Mesenchymal stem cell (in vitro differentiated cells and primary cell): Measurements from ENCODE around the gene P3H2.

Experiments
- DNase-seq: peaks from one replicate; pipeline ENCODE4 v3.0.0-alpha.2; 2013
- H2AFZ ChIP-seq: one replicate; pipeline ENCODE4 v1.6.1; 2013; ENCODE audit warnings: low read depth, mild to moderate bottlenecking, control low read depth, inconsistent platforms, low read length, moderate library complexity
- H2AK5ac ChIP-seq: 2 replicates; pipeline ENCODE4 v1.6.1; 2013; ENCODE audit warnings: low read length, moderate library complexity, mild to moderate bottlenecking, inconsistent platforms; ENCODE audit not compliant: severe bottlenecking
- H2BK120ac ChIP-seq: one replicate; pipeline ENCODE4 v1.6.1; 2013; ENCODE audit warnings: low read depth, mild to moderate bottlenecking, inconsistent platforms, low read length, moderate library complexity
- H2BK12ac ChIP-seq, 2 experiments: one replicate each; pipeline ENCODE4 v1.6.1; 2013; ENCODE audit warnings: inconsistent platforms in 2 of 2, low read length in 2 of 2, mild to moderate bottlenecking in 2 of 2, moderate library complexity in 2 of 2, control low read depth in 1 of 2
- H2BK15ac ChIP-seq: one replicate; pipeline ENCODE4 v1.6.1; 2013; ENCODE audit warnings: mild to moderate bottlenecking, low read depth, inconsistent platforms; ENCODE audit not compliant: poor library complexity, severe bottlenecking
- H2BK5ac ChIP-seq: 2 replicates; pipeline ENCODE4 v1.6.1; 2013; ENCODE audit warnings: low read depth, mild to moderate bottlenecking, low read length, control low read depth, inconsistent platforms; ENCODE audit not compliant: poor library complexity, severe bottlenecking
- H3K14ac ChIP-seq, 2 experiments: one replicate each; pipeline ENCODE4 v1.6.1; 2013; ENCODE audit warnings: inconsistent platforms in 2 of 2, low read length in 2 of 2, control low read depth in 1 of 2, mild to moderate bottlenecking in 1 of 2, moderate library complexity in 1 of 2
- H3K18ac ChIP-seq, 2 experiments: one replicate each; pipeline ENCODE4 v1.6.1; 2013; ENCODE audit warnings: inconsistent platforms in 2 of 2, low read length in 2 of 2, control low read depth in 1 of 2, low read depth in 1 of 2, mild to moderate bottlenecking in 1 of 2
- H3K23ac ChIP-seq, 2 experiments: one replicate each; pipeline ENCODE4 v1.6.1; 2013; ENCODE audit warnings: inconsistent platforms in 2 of 2, low read length in 2 of 2, mild to moderate bottlenecking in 2 of 2, moderate library complexity in 2 of 2, control low read depth in 1 of 2
- H3K27ac ChIP-seq: 2 replicates; pipeline ENCODE4 v1.5.1; 2013; ENCODE audit warnings: mild to moderate bottlenecking, moderate library complexity, low read length, control low read depth, inconsistent platforms; ENCODE audit not compliant: poor library complexity, severe bottlenecking
- H3K27me3 ChIP-seq, 2 experiments: 2 replicates each; pipeline versions ENCODE4 v1.6.1 to v1.7.0; 2013; ENCODE audit warnings: low read length in 2 of 2, mild to moderate bottlenecking in 2 of 2, moderate library complexity in 2 of 2, control low read depth in 1 of 2, inconsistent platforms in 1 of 2; ENCODE audit not compliant: control insufficient read depth in 1 of 2, insufficient read depth in 1 of 2
- H3K36me3 ChIP-seq, 2 experiments: 2 replicates each; pipeline versions ENCODE4 v1.6.1 to v1.7.0; 2013; ENCODE audit warnings: low read length in 2 of 2, control low read depth in 1 of 2, inconsistent platforms in 1 of 2, low read depth in 1 of 2, mild to moderate bottlenecking in 1 of 2; ENCODE audit not compliant: insufficient read depth in 2 of 2, control insufficient read depth in 1 of 2
- H3K4ac ChIP-seq, 2 experiments: one replicate each; pipeline ENCODE4 v1.6.1; 2013; ENCODE audit warnings: inconsistent platforms in 2 of 2, low read length in 2 of 2, mild to moderate bottlenecking in 2 of 2, moderate library complexity in 2 of 2, control low read depth in 1 of 2, low read depth in 1 of 2
- H3K4me1 ChIP-seq: 2 replicates; pipeline ENCODE4 v1.6.1; 2013; ENCODE audit warnings: low read depth, low read length, control low read depth; ENCODE audit not compliant: control insufficient read depth, insufficient read depth
- H3K4me2 ChIP-seq: 2 replicates; pipeline ENCODE4 v1.6.1; 2013; ENCODE audit warnings: low read length, mild to moderate bottlenecking, inconsistent platforms; ENCODE audit not compliant: poor library complexity, severe bottlenecking
- H3K4me3 ChIP-seq, 2 experiments: 2 replicates each; pipeline versions ENCODE4 v1.5.1 to v1.7.0; 2013; ENCODE audit warnings: low read length in 2 of 2, mild to moderate bottlenecking in 2 of 2, control low read depth in 1 of 2, low read depth in 1 of 2; ENCODE audit not compliant: insufficient read depth in 1 of 2
- H3K79me1 ChIP-seq: replicated peaks from 2 replicates; pipeline ENCODE4 v1.6.1; 2013; ENCODE audit warnings: mild to moderate bottlenecking, control low read depth, low read length, inconsistent platforms; ENCODE audit not compliant: poor library complexity, severe bottlenecking
- H3K9ac ChIP-seq: 2 replicates; pipeline ENCODE4 v1.7.0; 2013; ENCODE audit warnings: mild to moderate bottlenecking, low read length, moderate library complexity
- H3K9me3 ChIP-seq: 2 replicates; pipeline ENCODE4 v1.7.0; 2013; ENCODE audit warnings: mild to moderate bottlenecking, low read length; ENCODE audit not compliant: control insufficient read depth
- H4K8ac ChIP-seq: one replicate; pipeline ENCODE4 v1.6.1; 2013; ENCODE audit warnings: inconsistent platforms, mild to moderate bottlenecking, low read length, moderate library complexity
- H4K91ac ChIP-seq: one replicate; pipeline ENCODE4 v1.6.1; 2013; ENCODE audit warnings: mild to moderate bottlenecking, low read length, inconsistent platforms
- WGBS: methylation state at CpG from one replicate; pipeline ENCODE4 v1.1.7; 2013; ENCODE audit warnings: mixed read lengths; 5-methylcytosine and 5-hydroxymethylcytosine counted together

Gene P3H2

DNA sequence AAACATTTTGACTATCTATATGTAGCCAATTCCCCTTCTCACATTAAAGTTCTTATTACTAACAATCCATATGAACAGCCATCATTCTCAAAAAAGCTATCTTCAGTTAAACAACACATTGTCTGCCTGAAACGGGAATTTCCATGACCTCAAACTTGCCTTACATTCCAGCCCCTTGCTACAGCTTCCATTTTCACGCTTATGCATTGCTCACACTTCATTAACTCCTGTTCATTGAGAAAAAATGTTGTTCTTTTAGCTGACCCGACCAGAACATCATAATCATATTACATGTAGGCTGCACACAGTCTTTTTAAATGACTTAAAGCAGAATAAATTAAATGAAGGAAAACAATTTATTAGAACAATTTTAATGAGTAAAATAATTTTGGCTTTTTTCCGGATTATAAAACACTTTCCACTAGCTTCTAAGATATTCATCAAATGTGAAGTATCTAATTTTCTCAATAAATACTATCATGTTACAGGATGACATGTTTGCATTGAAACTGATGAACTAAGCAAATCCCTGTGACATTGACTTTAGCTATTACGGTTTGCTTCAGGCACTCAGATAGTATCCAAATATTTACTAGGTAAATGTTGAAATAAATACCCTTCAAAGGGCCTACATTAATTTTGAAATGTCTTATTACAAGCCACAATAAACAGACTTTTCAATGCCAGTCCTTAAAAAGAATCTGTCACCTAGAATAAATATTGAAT lies 49.9 kb downstream of the P3H2 start:
- peak overlapping the region; percentile 96 for H3K27ac ChIP-seq
- H3K4ac ChIP-seq = no peak overlapping the region
- H3K4me3 ChIP-seq = no peak overlapping the region
- H2AK5ac ChIP-seq = peak overlapping the region; percentile 96
- WGBS = 82% methylated on average over 2 of the region's 5 CpGs
- H3K4me1 ChIP-seq = peaks cover 6% of the 10 kb centered on the region
- no peak for DNase-seq
- no peak overlapping the region for H3K14ac ChIP-seq
- no peaks in the 10 kb centered on the region for H3K79me1 ChIP-seq
- H3K9ac ChIP-seq = no peak overlapping the region
- H4K91ac ChIP-seq = no peak overlapping the region
- no peaks in the 10 kb centered on the region for H3K27me3 ChIP-seq
- H2AFZ ChIP-seq = no peak overlapping the region
- H2BK5ac ChIP-seq = peak overlapping the region; percentile 74
- H3K23ac ChIP-seq = no peak overlapping the region
- no peak overlapping the region for H3K4me2 ChIP-seq
- no peaks in the 10 kb centered on the region for H3K9me3 ChIP-seq
- no peak overlapping the region for H3K18ac ChIP-seq
- H2BK120ac ChIP-seq = no peak overlapping the region
- peak overlapping the region in 1 of 2 experiments; percentile 31 for H2BK12ac ChIP-seq
- no peak overlapping the region for H2BK15ac ChIP-seq
- H3K36me3 ChIP-seq = no peaks in the 10 kb centered on the region
- H4K8ac ChIP-seq = no peak overlapping the region

DNA sequence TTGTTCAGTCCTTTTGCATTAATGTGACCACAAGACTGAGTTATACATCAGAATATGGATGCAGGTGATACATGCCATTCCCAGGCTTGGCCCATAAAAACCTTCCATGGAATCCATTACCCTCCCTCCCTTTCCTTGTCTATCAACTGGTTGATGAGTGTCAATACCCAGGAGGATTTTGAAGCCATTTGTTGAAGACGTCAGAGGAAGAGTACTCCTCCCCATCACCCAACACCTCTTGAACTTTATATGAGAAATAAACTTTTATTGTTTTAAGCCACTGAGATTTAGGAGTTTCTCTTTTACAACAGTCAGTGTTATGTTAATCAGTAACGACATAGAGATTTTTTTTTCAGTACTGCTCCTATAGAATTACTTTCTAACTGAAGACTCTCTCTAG lies 55.5 kb downstream of the P3H2 start:
- no peak overlapping the region for H3K9ac ChIP-seq

DNA sequence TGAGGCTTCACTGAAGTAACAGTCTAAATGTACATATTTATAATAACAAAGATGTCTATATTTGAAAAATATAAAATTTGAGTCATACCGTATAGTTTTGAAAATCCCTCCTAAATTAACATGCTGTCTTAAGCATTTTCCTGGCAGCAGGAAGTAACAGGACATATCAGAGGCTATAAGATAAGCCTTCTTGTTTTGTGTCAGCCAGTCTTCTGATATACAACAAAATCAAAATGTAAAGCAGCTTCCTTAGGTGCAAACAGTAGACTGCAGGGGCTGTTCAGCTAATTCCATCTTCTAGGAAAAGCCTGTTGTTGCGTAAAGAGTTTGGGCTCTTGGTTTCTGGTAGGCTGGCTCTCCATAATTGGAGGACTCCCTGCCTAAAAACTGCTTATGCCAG lies 56.0 kb downstream of the P3H2 start:
- Histone ChIP-seq H3K4me2 (no peak overlapping the region), H3K18ac (peak overlapping the region in 1 of 2 experiments; percentile 35), H4K8ac (no peak overlapping the region), H3K4ac (peak overlapping the region; percentile 35 to 47), H4K91ac (no peak overlapping the region), H2BK5ac (peak overlapping the region; percentile 11), H3K23ac (no peak overlapping the region), H2BK15ac (no peak overlapping the region), H3K79me1 (no peaks in the 10 kb centered on the region), H3K36me3 (no peaks in the 10 kb centered on the region), H3K4me3 (no peak overlapping the region), H3K9me3 (no peaks in the 10 kb centered on the region), H3K4me1 (peaks cover 4% of the 10 kb centered on the region), H2AK5ac (peak overlapping the region; percentile 33), H3K9ac (no peak overlapping the region), H2AFZ (no peak overlapping the region), H3K14ac (no peak overlapping the region), H3K27ac (peak overlapping the region; percentile 74), H3K27me3 (no peaks in the 10 kb centered on the region), H2BK12ac (peak overlapping the region in 1 of 2 experiments; percentile 49), H2BK120ac (no peak overlapping the region)
- WGBS = 95% methylated on average over 1 of the region's 2 CpGs
- no peak for DNase-seq

More for the DNA sequence above, 55.5 kb downstream of the P3H2 start:
- peak overlapping the region in 1 of 2 experiments; percentile 49 for H2BK12ac ChIP-seq
- H3K4me2 ChIP-seq = no peak overlapping the region
- peaks cover 4% of the 10 kb centered on the region for H3K4me1 ChIP-seq
- no peak overlapping the region for H2BK5ac ChIP-seq
- no peaks in the 10 kb centered on the region for H3K79me1 ChIP-seq
- no peak overlapping the region for H2BK120ac ChIP-seq
- no peak overlapping the region for H3K23ac ChIP-seq
- no peaks in the 10 kb centered on the region for H3K36me3 ChIP-seq
- no peak overlapping the region for H4K91ac ChIP-seq
- H3K14ac ChIP-seq = no peak overlapping the region
- H4K8ac ChIP-seq = no peak overlapping the region
- no peaks in the 10 kb centered on the region for H3K27me3 ChIP-seq
- H2AFZ ChIP-seq = no peak overlapping the region
- no peak overlapping the region for H3K4me3 ChIP-seq
- no peak overlapping the region for H2BK15ac ChIP-seq
- no CpG with 5 or more reads among the region's 2 CpGs for WGBS
- peak overlapping the region; percentile 74 for H3K27ac ChIP-seq
- peak overlapping the region; percentile 33 for H2AK5ac ChIP-seq
- no peak overlapping the region for H3K18ac ChIP-seq
- no peaks in the 10 kb centered on the region for H3K9me3 ChIP-seq
- peak overlapping the region; percentile 35 to 47 for H3K4ac ChIP-seq
- DNase-seq = no peak

DNA sequence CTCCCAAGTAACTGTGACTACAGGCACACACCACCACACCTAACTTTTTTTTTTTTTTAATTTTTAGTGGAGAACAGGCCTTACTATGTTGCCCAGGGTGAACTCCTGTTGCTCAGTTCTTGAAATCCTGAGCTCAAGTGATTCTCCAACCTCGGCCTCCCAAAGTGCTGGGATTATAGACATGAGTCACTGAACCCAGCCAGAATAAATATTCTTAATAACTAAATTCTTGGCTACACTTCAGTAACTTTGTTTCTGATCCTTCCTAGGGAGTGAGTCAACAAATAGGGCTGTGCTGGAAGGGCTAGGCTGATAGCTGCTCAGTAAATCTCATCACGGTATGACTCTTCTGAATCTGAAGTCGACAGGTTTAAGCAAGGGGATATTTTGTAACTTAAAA lies 56.6 kb downstream of the P3H2 start:
- WGBS = 0% methylated on average over 1 of the region's 3 CpGs
- DNase-seq = peak; percentile 90
- H3K14ac ChIP-seq = no peak overlapping the region
- H3K9ac ChIP-seq = no peak overlapping the region
- H2AFZ ChIP-seq = no peak overlapping the region
- no peak overlapping the region for H4K91ac ChIP-seq
- H3K4me3 ChIP-seq = no peak overlapping the region
- no peak overlapping the region for H3K18ac ChIP-seq
- no peak overlapping the region for H3K4ac ChIP-seq
- H3K23ac ChIP-seq = no peak overlapping the region
- peak overlapping the region; percentile 74 for H3K27ac ChIP-seq
- peaks cover 2% of the 10 kb centered on the region for H3K79me1 ChIP-seq
- H3K4me2 ChIP-seq = no peak overlapping the region
- no peak overlapping the region for H2BK5ac ChIP-seq
- H3K9me3 ChIP-seq = no peaks in the 10 kb centered on the region
- no peaks in the 10 kb centered on the region for H3K36me3 ChIP-seq
- H2BK12ac ChIP-seq = no peak overlapping the region
- no peak overlapping the region for H2AK5ac ChIP-seq
- H2BK120ac ChIP-seq = no peak overlapping the region
- no peak overlapping the region for H2BK15ac ChIP-seq
- no peaks in the 10 kb centered on the region for H3K27me3 ChIP-seq
- H3K4me1 ChIP-seq = peaks cover 6% of the 10 kb centered on the region
- H4K8ac ChIP-seq = no peak overlapping the region
